Right ventricle myocardium superior (tissue), 1 donor: Measurements from ENCODE around the gene RTCA. TPM values are rescaled to one million over a fixed set of nuclear protein-coding genes. Genes with fewer than 3 reads are reported as not detected.
"Not testable (repeated sequence)": the region's sequence is repeated elsewhere in the genome, so short reads cannot be mapped to it uniquely, and the experiment has no call there.

Source experiments
- ATAC-seq: fragments of 200-7000 bp; cut with Tn5 transposase; one replicate; pipeline ENCODE4 v1.9.1; 2020; ENCODE audit warnings: mild to moderate bottlenecking; ENCODE audit not compliant: poor library complexity
- DNase-seq: peaks from one replicate; pipeline ENCODE4 v3.0.0-alpha.2; 2020
- intact Hi-C: fragments of 100-400 bp; cut with DNase I; formaldehyde crosslinking; loops from one replicate; pipeline ENCODE4 v1.11.2; 2022
- total RNA-seq: library from RNA; stranded (reverse); fragmentation: NEBNext Ultra II Directional; extraction: Animal tissue kit (Norgen Biotek cat#: 25700); gene quantifications from one replicate; pipeline ENCODE4 v1.2.1, GENCODE V29; 2021
- donor health status: DM: no; HTN: yes; CAD: no; lungs with severe emphysema.

The RTCA gene
- total RNA-seq, 1 donor from 2014 or later: 41.5 TPM

GRCh38 chr1:100299521-100300222 lies 33.7 kb downstream of the RTCA start:
- DNase-seq (no peak), ATAC-seq (no peak)
- intact Hi-C loops: no loop called here

GRCh38 chr1:100300691-100301090 lies 34.7 kb downstream of the RTCA start:
- DNase-seq: no peak
- intact Hi-C loops: no loop called here
- no peak for ATAC-seq

GRCh38 chr1:100302739-100303138 lies 36.7 kb downstream of the RTCA start:
- DNase-seq (no peak), ATAC-seq (no peak)
- intact Hi-C loops: no loop called here

- intact Hi-C loops: no loop called here
- no peak for ATAC-seq
- no peak for DNase-seq
These were observed 38.2 kb downstream of the RTCA start for GRCh38 chr1:100304227-100304626.

GRCh38 chr1:100304921-100305320 lies 38.9 kb downstream of the RTCA start:
- ATAC-seq: no peak
- intact Hi-C loops: no loop called here

GRCh38 chr1:100305954-100306353 lies 39.9 kb downstream of the RTCA start:
- ATAC-seq (no peak), DNase-seq (no peak)
- intact Hi-C loops: no loop called here

More at GRCh38 chr1:100304921-100305320, 38.9 kb downstream of the RTCA start:
- DNase-seq: no peak

- ATAC-seq: no peak
- no peak for DNase-seq
- intact Hi-C loops: no loop called here
These were observed 40.8 kb downstream of the RTCA start for GRCh38 chr1:100306735-100307313.

GRCh38 chr1:100308777-100309176 lies 42.8 kb downstream of the RTCA start:
- intact Hi-C loops: no loop called here
- ATAC-seq (no peak), DNase-seq (no peak)

GRCh38 chr1:100309863-100310262 lies 43.8 kb downstream of the RTCA start:
- ATAC-seq: no peak
- no peak for DNase-seq
- intact Hi-C loops: no loop called here

- ATAC-seq (no peak), DNase-seq (no peak)
- intact Hi-C loops: no loop called here
These were observed 47.4 kb downstream of the RTCA start for GRCh38 chr1:100313382-100313781.

GRCh38 chr1:100316622-100317021 lies 50.6 kb downstream of the RTCA start:
- intact Hi-C loops: no loop called here
- DNase-seq: no peak
- ATAC-seq: no peak

- no peak for ATAC-seq
- intact Hi-C loops: no loop called here
These were observed 54.5 kb downstream of the RTCA start for GRCh38 chr1:100320311-100321099.

GRCh38 chr1:100321100-100321493 lies 55.1 kb downstream of the RTCA start:
- no peak for DNase-seq
- intact Hi-C loops: no loop called here
- ATAC-seq: no peak

More at GRCh38 chr1:100320311-100321099, 54.5 kb downstream of the RTCA start:
- DNase-seq: no peak

GRCh38 chr1:100321506-100321905 lies 55.5 kb downstream of the RTCA start:
- intact Hi-C loops: no loop called here
- ATAC-seq (no peak), DNase-seq (no peak)

- ATAC-seq: peak; percentile 22
- no peak for DNase-seq
- intact Hi-C loops: no loop called here
These were observed 56.6 kb downstream of the RTCA start for GRCh38 chr1:100322436-100323211.

GRCh38 chr1:100323419-100324106 lies 57.5 kb downstream of the RTCA start:
- DNase-seq: no peak
- ATAC-seq: peak; percentile 89
- intact Hi-C loops: no loop called here

GRCh38 chr1:100325415-100326324 lies 59.7 kb downstream of the RTCA start:
- DNase-seq (no peak), ATAC-seq (no peak)
- intact Hi-C loops: no loop called here

GRCh38 chr1:100326325-100326670 lies 60.3 kb downstream of the RTCA start:
- DNase-seq, ATAC-seq, intact Hi-C loops: not testable (repeated sequence)
